Neural cell (in vitro differentiated cells): Measurements from ENCODE around the gene DUSP7.

Experiments
- CTCF ChIP-seq: fragments of 450-650 bp; IDR thresholded peaks from 2 replicates; pipeline ENCODE4 v1.5.1; 2014; ENCODE audit warnings: antibody characterized with exemption, mild to moderate bottlenecking, moderate library complexity; ENCODE audit not compliant: poor library complexity, severe bottlenecking
- EP300 ChIP-seq: fragments of 450-650 bp; conservative IDR thresholded peaks from 2 replicates; pipeline ENCODE4 v1.6.1; 2014; ENCODE audit warnings: antibody characterized with exemption, mild to moderate bottlenecking, moderate library complexity; ENCODE audit not compliant: poor library complexity, severe bottlenecking
- POLR2AphosphoS5 ChIP-seq: IDR thresholded peaks from 2 replicates; pipeline ENCODE4 v1.6.1; 2012
- SMC3 ChIP-seq: fragments of 450-650 bp; conservative IDR thresholded peaks from 2 replicates; pipeline ENCODE4 v1.6.1; 2014; ENCODE audit warnings: antibody characterized with exemption, mild to moderate bottlenecking, moderate library complexity; ENCODE audit not compliant: poor library complexity

GRCh38 chr3:52030714-52031310 is 25.6 kb downstream of the DUSP7 start:
- TF ChIP-seq CTCF = no peak
- no peak for TF ChIP-seq POLR2AphosphoS5
- no peak for TF ChIP-seq SMC3
- TF ChIP-seq EP300 = no peak
